ES-I3 (cell line): Measurements from ENCODE around the gene PTCRA.
"Not testable (repeated sequence)": the region's sequence is repeated elsewhere in the genome, so short reads cannot be mapped to it uniquely, and the experiment has no call there.

Experiments
- H3K36me3 ChIP-seq: 2 replicates; pipeline ENCODE4 v1.6.1; 2013; ENCODE audit warnings: mild to moderate bottlenecking, low read length, control low read depth, moderate library complexity; ENCODE audit not compliant: insufficient read depth
- H3K4me1 ChIP-seq: 2 replicates; pipeline ENCODE4 v1.6.1; 2013; ENCODE audit warnings: mild to moderate bottlenecking, control low read depth, low read length; ENCODE audit not compliant: insufficient read depth
- H3K9ac ChIP-seq: 2 replicates; pipeline ENCODE4 v1.6.1; 2013; ENCODE audit warnings: low read depth, mild to moderate bottlenecking, low read length, moderate library complexity
- H3K9me3 ChIP-seq: 2 replicates; pipeline ENCODE4 v1.6.1; 2013; ENCODE audit warnings: mild to moderate bottlenecking, low read length, moderate library complexity; ENCODE audit not compliant: control insufficient read depth, insufficient read depth

The PTCRA gene

GRCh38 chr6:42942444-42942843, 26.6 kb downstream of the PTCRA start:
- H3K9ac ChIP-seq, result no peak overlapping the region
- H3K36me3 ChIP-seq, result peaks cover 4% of the 10 kb centered on the region
- H3K4me1 ChIP-seq, result no peaks in the 10 kb centered on the region

GRCh38 chr6:42947950-42948349, 32.1 kb downstream of the PTCRA start:
- no peaks in the 10 kb centered on the region for H3K4me1 ChIP-seq
- no peaks in the 10 kb centered on the region for H3K36me3 ChIP-seq
- H3K9me3 ChIP-seq, result no peaks in the 10 kb centered on the region
- no peak overlapping the region for H3K9ac ChIP-seq

More at GRCh38 chr6:42942444-42942843, 26.6 kb downstream of the PTCRA start:
- no peaks in the 10 kb centered on the region for H3K9me3 ChIP-seq

- Histone ChIP-seq H3K36me3 (no peaks in the 10 kb centered on the region), H3K9me3 (no peaks in the 10 kb centered on the region), H3K4me1 (no peaks in the 10 kb centered on the region), H3K9ac (no peak overlapping the region)
Measured at GRCh38 chr6:42952389-42952788, 36.5 kb downstream of the PTCRA start.

GRCh38 chr6:42954405-42954804, 38.6 kb downstream of the PTCRA start:
- not testable (repeated sequence) for H3K4me1 ChIP-seq, H3K36me3 ChIP-seq, H3K9ac ChIP-seq, H3K9me3 ChIP-seq

GRCh38 chr6:42958125-42958524, 42.3 kb downstream of the PTCRA start:
- Histone ChIP-seq H3K4me1 (no peaks in the 10 kb centered on the region), H3K36me3 (no peaks in the 10 kb centered on the region), H3K9ac (no peak overlapping the region), H3K9me3 (no peaks in the 10 kb centered on the region)

- H3K9ac ChIP-seq, result peak overlapping the region; percentile 78
- no peaks in the 10 kb centered on the region; the same call in 1 of the 2 replicates for H3K4me1 ChIP-seq
- H3K9me3 ChIP-seq, result no peaks in the 10 kb centered on the region
- H3K36me3 ChIP-seq, result no peaks in the 10 kb centered on the region
Measured at GRCh38 chr6:42959917-42960242, 44.0 kb downstream of the PTCRA start.

GRCh38 chr6:42960243-42961019, 44.6 kb downstream of the PTCRA start, which contains the start of gene GNMT:
Gene GNMT, plus strand, starts transcription at chr6:42960754. Its CDS starts 14 bp downstream, at chr6:42960768.
- peak within 1 kb of the TSS; percentile 78 for H3K9ac ChIP-seq
- no peaks in the 10 kb centered on the region; the same call in 1 of the 2 replicates for H3K4me1 ChIP-seq
- H3K9me3 ChIP-seq, result no peaks in the 10 kb centered on the region
- H3K36me3 ChIP-seq, result no peaks in the 10 kb centered on the region

- Histone ChIP-seq H3K9me3 (no peaks in the 10 kb centered on the region), H3K4me1 (no peaks in the 10 kb centered on the region; the same call in 1 of the 2 replicates), H3K36me3 (no peaks in the 10 kb centered on the region), H3K9ac (peak overlapping the region; percentile 78; the same call in 1 of the 2 replicates)
Measured at GRCh38 chr6:42961020-42961470, 45.2 kb downstream of the PTCRA start.

- H3K9me3 ChIP-seq, result no peaks in the 10 kb centered on the region
- H3K36me3 ChIP-seq, result no peaks in the 10 kb centered on the region
- H3K9ac ChIP-seq, result no peak overlapping the region
- no peaks in the 10 kb centered on the region; the same call in 1 of the 2 replicates for H3K4me1 ChIP-seq
Measured at GRCh38 chr6:42962096-42962495, 46.2 kb downstream of the PTCRA start.

GRCh38 chr6:42962502-42963178, 46.8 kb downstream of the PTCRA start:
- Histone ChIP-seq H3K4me1 (no peaks in the 10 kb centered on the region; the same call in 1 of the 2 replicates), H3K9me3 (no peaks in the 10 kb centered on the region), H3K36me3 (no peaks in the 10 kb centered on the region), H3K9ac (no peak overlapping the region)

- Histone ChIP-seq H3K9me3 (no peaks in the 10 kb centered on the region), H3K36me3 (no peaks in the 10 kb centered on the region)
Measured at GRCh38 chr6:42963179-42963854, 47.5 kb downstream of the PTCRA start.

GRCh38 chr6:42963855-42964605, 48.2 kb downstream of the PTCRA start:
- no peak overlapping the region for H3K9ac ChIP-seq
- H3K36me3 ChIP-seq, result no peaks in the 10 kb centered on the region
- no peaks in the 10 kb centered on the region for H3K9me3 ChIP-seq
- H3K4me1 ChIP-seq, result no peaks in the 10 kb centered on the region; the same call in 1 of the 2 replicates

More at GRCh38 chr6:42963179-42963854, 47.5 kb downstream of the PTCRA start:
- H3K4me1 ChIP-seq, result no peaks in the 10 kb centered on the region; the same call in 1 of the 2 replicates
- H3K9ac ChIP-seq, result no peak overlapping the region

- no peaks in the 10 kb centered on the region for H3K36me3 ChIP-seq
- peaks cover 9% of the 10 kb centered on the region for H3K4me1 ChIP-seq
- no peaks in the 10 kb centered on the region for H3K9me3 ChIP-seq
- no peak overlapping the region for H3K9ac ChIP-seq
Measured at GRCh38 chr6:42966571-42966970, 50.7 kb downstream of the PTCRA start.

- Histone ChIP-seq H3K9ac (no peak overlapping the region), H3K9me3 (no peaks in the 10 kb centered on the region), H3K36me3 (no peaks in the 10 kb centered on the region), H3K4me1 (peaks cover 11% of the 10 kb centered on the region)
Measured at GRCh38 chr6:42967228-42967627, 51.4 kb downstream of the PTCRA start.
